K562 (cell line): ENCODE results near the gene IRF2BP2. TPM values are rescaled to one million over a fixed set of nuclear protein-coding genes. Genes with fewer than 3 reads are reported as not detected.

Experiments used
- ATF7 ChIP-seq: fragments of 450-650 bp; IDR thresholded peaks from 2 replicates; pipeline ENCODE4 v1.7.1; 2014; ENCODE audit warnings: mild to moderate bottlenecking, moderate library complexity
- CREB3L1 ChIP-seq: fragments of 450-650 bp; IDR thresholded peaks from 2 replicates; pipeline ENCODE4 v1.6.1; 2014; ENCODE audit warnings: low read depth, mild to moderate bottlenecking, moderate library complexity, borderline replicate concordance
- ESRRA ChIP-seq: fragments of 450-650 bp; IDR thresholded peaks from 2 replicates; pipeline ENCODE4 v1.6.1; 2014; ENCODE audit warnings: low read depth, mild to moderate bottlenecking, moderate library complexity, borderline replicate concordance
- FOXK2 ChIP-seq, 2 experiments: fragments of 450-650 bp; IDR thresholded peaks in 1 of 2; conservative IDR thresholded peaks in 1 of 2; 2 replicates each; pipeline ENCODE4 v1.6.1; 2016; ENCODE audit warnings: low read depth in 2 of 2, mild to moderate bottlenecking in 1 of 2
- HNRNPH1 ChIP-seq: fragments of 200-400 bp; formaldehyde crosslinking; optimal IDR thresholded peaks from 2 replicates; pipeline ENCODE3; 2017; ENCODE audit warnings: low read depth, mild to moderate bottlenecking, low read length, moderate library complexity
- HNRNPK ChIP-seq: fragments of 200-400 bp; formaldehyde crosslinking; IDR thresholded peaks from one replicate; pipeline ENCODE4 v1.6.1; 2018; ENCODE audit warnings: mild to moderate bottlenecking, low read depth, low read length; ENCODE audit not compliant: poor library complexity, severe bottlenecking
- JUND ChIP-seq, 2 experiments: IDR thresholded peaks; 2 replicates in 1 of 2; 3 replicates in 1 of 2; pipeline ENCODE4 v1.6.1; 2011; ENCODE audit warnings: borderline replicate concordance in 2 of 2, low read depth in 2 of 2, low read length in 2 of 2, improper control_type of control experiment in 1 of 2, missing biosample characterization in 1 of 2, missing genetic modification characterization in 1 of 2, missing genetic modification reagents in 1 of 2
- KLF6 ChIP-seq: fragments of 250-450 bp; sonication (Bioruptor Pico); IDR thresholded peaks from 2 replicates; pipeline ENCODE4 v1.4.0; 2020; ENCODE audit warnings: mild to moderate bottlenecking, moderate library complexity, borderline replicate concordance
- MITF ChIP-seq: IDR thresholded peaks from 2 replicates; pipeline ENCODE4 v1.6.1; 2014; ENCODE audit warnings: antibody characterized with exemption
- MNT ChIP-seq, 2 experiments: fragments of 450-650 bp; conservative IDR thresholded peaks; 2 replicates each; pipeline ENCODE4 v1.6.1; 2017; ENCODE audit warnings: mild to moderate bottlenecking in 2 of 2, moderate library complexity in 2 of 2
- NFIX ChIP-seq: fragments of 250-450 bp; sonication (Bioruptor Pico); IDR thresholded peaks from 2 replicates; pipeline ENCODE4 v1.4.0; 2020; ENCODE audit warnings: low read depth, mild to moderate bottlenecking, moderate library complexity
- PML ChIP-seq: IDR thresholded peaks from 2 replicates; pipeline ENCODE4 v1.6.1; 2012; ENCODE audit warnings: low read length, inconsistent platforms
- POLR2A ChIP-seq: fragments of 450-650 bp; conservative IDR thresholded peaks from 2 replicates; pipeline ENCODE4 v1.6.1; 2016
- RHOXF2B ChIP-seq: fragments of 250-450 bp; sonication (Bioruptor Pico); conservative IDR thresholded peaks from 2 replicates; pipeline ENCODE4 v1.5.1; 2021
- RNF2 ChIP-seq: sonication (generic); IDR thresholded peaks from 2 replicates; pipeline ENCODE4 v1.6.1; 2016
- SMAD3 ChIP-seq: fragments of 450-650 bp; formaldehyde crosslinking; conservative IDR thresholded peaks from 2 replicates; pipeline ENCODE4 v1.4.0; 2020; ENCODE audit warnings: mild to moderate bottlenecking
- SOX6 ChIP-seq: fragments of 450-650 bp; IDR thresholded peaks from 2 replicates; pipeline ENCODE4 v1.6.1; 2014; ENCODE audit warnings: mild to moderate bottlenecking
- ZNF277 ChIP-seq: fragments of 250-450 bp; sonication (Bioruptor Pico); IDR thresholded peaks from 2 replicates; pipeline ENCODE4 v1.8.0; 2022; ENCODE audit warnings: inconsistent platforms, mild to moderate bottlenecking, moderate library complexity, borderline replicate concordance
- ZNF311 ChIP-seq: fragments of 250-450 bp; sonication (Bioruptor Pico); IDR thresholded peaks from 2 replicates; pipeline ENCODE4 v1.4.0; 2020; ENCODE audit warnings: mild to moderate bottlenecking, moderate library complexity
- polyA plus RNA-seq, 8 experiments: library from polyadenylated mRNA; depleted of rRNA in 4 of 8; stranded (reverse) in 5 of 8; unstranded in 3 of 8; fragments of >200 nt; fragmentation: Nextera tagmentation in 2 of 8; fragmentation: Illumina TruSeq in 1 of 8; extraction: Ambion mirVana in 2 of 8; extraction: Trizol in 1 of 8; gene quantifications; 2 replicates each; pipeline versions ENCODE4 v1.2.1 to v1.2.3, GENCODE V29; 2011 to 2014; ENCODE audit warnings: inconsistent platforms in 1 of 8, missing spikeins in 1 of 8
- total RNA-seq, 7 experiments: library from RNA; depleted of rRNA in 6 of 7; stranded (reverse); fragments of >200 nt in 6 of 7; fragmentation: Illumina TruSeq in 2 of 7; extraction: Trizol in 2 of 7; gene quantifications; 2 replicates each; pipeline versions ENCODE4 v1.2.1 to v1.2.3, GENCODE V29; 2011 to 2021; ENCODE audit warnings: low replicate concordance in 1 of 7

Gene IRF2BP2
- total and polyA plus RNA-seq, 9 of the 15 experiments (the other 6 are each of a cell fraction or from before 2014, with no cell fraction given), result 7.7 to 68.6 (median 22.1) TPM

- TF ChIP-seq MITF (0 out of 2 replicates have a peak, but pooled peaks have one; percentile 49), HNRNPK (no peak), ZNF277 (CRISPR knock-in tag) (no peak), MNT (conservative IDR thresholded peaks at IDR 0.05) (no peak), SOX6 (peak; percentile 79), ZNF311 (CRISPR knock-in tag) (0 out of 2 replicates have a peak, but pooled peaks have one; percentile 18), RHOXF2B (CRISPR knock-in tag) (peak; percentile 47; the same call in 1 of the 2 replicates), PML (peak; percentile 88; the same call in 1 of the 2 replicates), POLR2A (no peak), SMAD3 (CRISPR knock-in tag) (peak; percentile 61; the same call in 1 of the 2 replicates), RNF2 (peak; percentile 89; the same call in 1 of the 2 replicates), NFIX (CRISPR knock-in tag) (no peak), KLF6 (CRISPR knock-in tag) (peak; percentile 55; the same call in 1 of the 2 replicates), ESRRA (peak; percentile 60; the same call in 1 of the 2 replicates), FOXK2 (conservative IDR thresholded peaks at IDR 0.05 in 1 of 2, IDR thresholded peaks at IDR 0.05 in 1 of 2; ENCODE audit: low read depth in 2 of 2) (no peak), CREB3L1 (no peak), HNRNPH1 (no peak), JUND (IDR thresholded peaks at IDR 0.05; ENCODE audit: borderline replicate concordance, low read depth, low read length) (peak; percentile 61; the same call in 1 of the 2 replicates), JUND (tag; IDR thresholded peaks at IDR 0.05; ENCODE audit: borderline replicate concordance, low read depth, low read length) (no peak), ATF7 (peak; percentile 64)
Observed at GRCh38 chr1:234558330-234558836, 51.6 kb downstream of the IRF2BP2 start (continued).
